SH-SY5Y (cell line): ENCODE results near the gene APOE.

Experiments used
- GATA2 ChIP-seq: IDR thresholded peaks from 2 replicates; pipeline ENCODE4 v1.6.1; 2011; ENCODE audit warnings: mild to moderate bottlenecking, low read depth, low read length
- GATA3 ChIP-seq: IDR thresholded peaks from 2 replicates; pipeline ENCODE4 v1.6.1; 2011; ENCODE audit warnings: low read depth, mild to moderate bottlenecking, low read length, moderate library complexity

- no peak for TF ChIP-seq GATA2
- TF ChIP-seq GATA3: no peak
These were observed 2.0 kb downstream of the APOE start for GRCh38 chr19:44907613-44908012.
